GM18502 (cell line): Measurements from ENCODE around the gene TTLL5.

Source experiments
- ATAC-seq: cut with Tn5 transposase; IDR thresholded peaks from one replicate; pipeline ENCODE4 v1.9.1; 2021; ENCODE audit warnings: mild to moderate bottlenecking; ENCODE audit not compliant: unreplicated experiment, poor library complexity

TTLL5 gene

GRCh38 chr14:75978249-75978731, 317.2 kb downstream of the TTLL5 start:
- ATAC-seq, result no peak

- ATAC-seq, result no peak
These were observed 318.1 kb downstream of the TTLL5 start for GRCh38 chr14:75979071-75979571.

DNA sequence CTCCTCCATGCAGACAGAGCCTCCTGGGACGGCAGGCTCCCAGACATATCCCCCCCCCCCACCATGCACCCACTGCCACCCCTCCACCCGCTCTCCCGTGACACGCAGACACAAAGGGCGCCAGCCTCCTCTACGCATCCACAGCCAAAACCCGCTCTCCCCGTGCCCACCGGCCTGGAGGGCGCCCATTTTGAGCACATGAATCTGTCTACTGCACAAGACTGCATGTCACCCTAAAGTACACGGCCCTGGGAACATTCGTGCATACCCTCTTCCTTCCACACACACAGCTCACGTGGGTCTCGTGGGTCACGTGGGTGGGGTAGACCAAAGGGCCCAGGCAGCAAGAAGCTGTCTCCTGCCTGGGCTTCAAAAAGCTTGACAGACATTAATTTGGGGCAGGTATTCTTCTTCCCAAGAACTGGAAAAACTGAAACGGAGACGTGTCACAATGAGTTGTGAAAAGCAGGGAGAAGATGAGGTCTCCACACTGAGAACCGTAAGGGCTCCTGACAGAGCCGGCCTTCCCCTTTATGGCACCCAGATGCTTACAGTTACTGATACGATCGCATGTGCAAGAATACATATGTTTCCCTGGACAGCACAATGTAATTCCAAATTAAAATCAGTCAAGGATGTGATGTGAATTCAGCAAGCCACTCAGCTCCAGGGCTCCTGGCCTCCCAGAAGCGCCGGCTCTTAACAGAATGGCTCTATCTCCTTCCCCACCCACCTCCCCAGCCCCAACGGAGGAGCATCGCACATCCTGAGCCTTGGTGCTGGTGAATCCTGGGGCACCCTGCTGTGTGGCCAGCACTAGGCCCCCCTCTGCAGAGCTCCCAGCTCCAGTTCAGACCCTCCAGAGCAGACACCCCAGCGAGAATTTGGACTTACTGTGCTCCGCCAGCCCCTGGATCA, 318.9 kb downstream of the TTLL5 start:
- no peak for ATAC-seq

DNA sequence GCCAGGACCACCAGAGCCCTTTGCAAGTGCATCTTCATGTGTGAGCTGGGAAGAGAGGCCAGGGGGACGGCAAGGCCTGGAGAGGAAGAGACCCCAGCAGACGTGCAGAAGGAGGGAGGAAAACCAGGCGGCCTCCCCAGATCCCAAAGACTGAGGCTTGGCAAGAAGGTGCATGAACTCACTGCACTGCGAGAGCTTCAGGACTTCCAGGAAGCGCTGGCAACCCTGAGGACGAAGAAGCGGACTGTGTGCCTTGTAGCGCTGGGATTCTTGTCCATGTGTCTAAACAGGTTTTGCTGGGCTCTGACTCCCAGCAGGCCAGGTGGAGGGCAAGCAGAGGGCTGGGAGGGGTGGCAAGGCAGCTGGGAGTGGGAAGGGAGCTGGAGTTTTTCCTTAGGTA, 319.8 kb downstream of the TTLL5 start:
- ATAC-seq, result no peak

DNA sequence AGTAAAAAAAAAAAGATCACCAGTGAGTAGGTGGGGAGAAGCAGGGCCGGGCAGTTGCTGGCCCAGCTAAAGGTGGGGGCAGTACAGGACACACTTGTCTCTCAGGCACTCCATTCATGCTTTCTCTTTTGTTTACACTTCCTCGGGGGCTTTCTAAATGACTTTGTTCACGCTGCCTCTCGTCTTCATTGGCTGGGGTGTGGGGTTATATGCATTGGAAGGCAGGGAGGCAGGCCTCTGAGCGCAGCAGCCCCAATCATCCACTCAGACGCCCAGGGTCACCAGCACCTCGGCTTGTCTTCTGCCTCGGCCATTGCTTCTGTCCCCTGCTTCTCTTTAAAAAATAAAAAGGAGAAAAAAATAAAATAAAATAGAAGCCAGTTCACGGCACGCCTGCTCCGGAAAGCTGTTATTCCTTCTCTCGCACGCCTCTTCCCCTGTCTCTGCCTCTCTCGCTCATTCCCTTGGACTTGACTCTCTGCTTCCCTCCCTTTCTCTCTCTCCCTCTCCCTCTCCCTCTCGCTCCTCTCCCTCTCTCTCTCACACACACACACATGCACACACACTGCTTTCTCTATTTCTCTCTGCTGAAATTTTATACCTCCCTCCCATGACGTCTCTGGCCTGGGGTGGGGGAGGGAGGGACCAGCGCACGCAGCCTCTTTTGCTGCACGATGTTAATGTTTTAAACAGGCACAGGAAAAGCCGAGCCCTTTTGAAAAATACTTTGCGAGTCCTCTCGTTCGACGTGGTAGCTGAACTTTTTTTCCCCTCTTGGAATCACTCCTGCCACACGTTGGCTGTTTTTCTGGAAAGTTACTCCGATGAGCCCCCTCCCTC, 320.6 kb downstream of the TTLL5 start, which contains the start of gene TGFB3:
TGFB3 (minus strand) TSS at position 570 of the 840 bp plus-strand sequence. CDS start 1,102 bp downstream, outside the sequence.
- peak; percentile 52 for ATAC-seq

DNA sequence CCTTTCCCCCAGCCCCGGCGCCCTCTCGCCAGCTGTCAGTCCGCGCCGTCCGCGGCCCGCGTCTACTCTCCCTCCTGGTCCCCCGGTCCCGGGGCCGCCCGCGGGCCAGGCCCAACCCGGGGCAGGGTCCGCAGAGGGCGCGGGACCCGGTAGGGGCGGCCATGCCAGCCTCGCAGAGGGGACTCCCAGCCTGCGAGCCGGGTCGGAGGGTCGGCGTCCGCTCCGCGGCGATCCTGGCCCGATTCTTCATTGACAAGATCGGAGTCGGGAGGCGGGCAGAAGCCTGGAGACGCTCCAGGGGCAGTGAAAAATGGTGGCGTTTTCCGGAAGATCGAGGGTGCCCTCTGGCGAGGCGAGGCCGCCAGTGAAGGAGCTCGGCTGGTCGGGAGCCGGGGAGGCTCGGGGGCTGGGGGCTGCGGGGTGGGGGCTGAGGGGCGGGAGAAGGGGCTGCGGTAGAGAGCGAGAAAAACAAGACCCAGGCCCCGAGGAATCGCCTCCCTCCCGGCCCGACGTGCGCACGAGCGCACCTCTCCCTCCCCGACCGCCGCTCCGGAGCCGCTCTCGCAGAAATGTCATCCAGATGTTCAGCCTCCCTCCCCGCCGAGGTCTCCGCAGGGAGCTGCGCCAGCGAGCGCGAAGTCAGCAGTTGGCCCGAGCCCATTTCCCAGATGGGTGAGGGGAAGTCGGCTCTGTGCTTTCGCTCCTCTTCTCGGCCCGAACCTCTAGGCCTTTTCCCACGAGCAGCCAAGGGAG, 321.4 kb downstream of the TTLL5 start:
- ATAC-seq, result peak; percentile 48

GRCh38 chr14:75983019-75983358, 321.9 kb downstream of the TTLL5 start:
- no peak for ATAC-seq

- ATAC-seq, result no peak
These were observed 323.6 kb downstream of the TTLL5 start for GRCh38 chr14:75984674-75985073.

DNA sequence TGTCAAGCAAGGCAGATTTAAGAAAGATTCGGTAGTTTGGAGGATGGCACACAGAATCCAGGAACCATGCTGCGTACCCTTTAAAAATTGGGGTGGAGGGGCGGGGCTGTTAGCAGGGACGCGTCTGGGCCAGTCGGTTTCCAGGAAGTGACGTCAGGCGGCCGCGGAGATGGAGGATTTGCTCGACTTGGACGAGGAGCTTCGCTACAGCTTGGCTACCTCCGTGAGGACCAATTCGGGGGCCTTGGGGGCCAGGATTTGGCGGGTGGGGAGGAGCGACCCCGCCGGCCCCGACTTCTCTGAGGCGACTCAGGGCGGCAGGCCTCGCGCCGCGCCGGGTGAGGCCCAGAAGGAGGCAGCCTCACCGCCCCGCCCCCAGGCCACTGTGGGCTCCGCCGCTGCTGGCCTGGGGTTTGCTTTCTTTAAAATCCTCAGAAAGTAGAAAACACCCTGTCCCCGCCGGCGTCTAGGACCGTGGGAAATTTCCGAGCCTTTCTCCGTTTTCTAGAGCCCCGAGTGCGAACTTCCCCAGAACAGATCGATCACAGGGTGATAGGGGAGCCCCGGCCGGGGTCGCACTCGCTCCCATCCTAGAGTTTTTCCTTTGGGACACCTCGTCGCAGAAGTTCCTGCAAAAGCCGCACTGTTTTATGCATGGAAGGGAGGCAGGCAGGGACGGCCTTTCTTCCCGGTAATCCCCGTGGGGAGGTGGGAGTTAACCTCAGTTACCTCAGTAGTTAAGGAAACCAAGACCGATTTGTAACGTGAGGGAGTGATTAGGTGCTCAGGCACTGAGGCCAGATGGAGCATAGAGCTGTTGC, 324.8 kb downstream of the TTLL5 start, which contains the start of gene IFT43:
IFT43 (plus strand) TSS at position 146 of the 821 bp plus-strand sequence; CDS start at position 170, 24 bp downstream.
- peak; percentile 82 for ATAC-seq

DNA sequence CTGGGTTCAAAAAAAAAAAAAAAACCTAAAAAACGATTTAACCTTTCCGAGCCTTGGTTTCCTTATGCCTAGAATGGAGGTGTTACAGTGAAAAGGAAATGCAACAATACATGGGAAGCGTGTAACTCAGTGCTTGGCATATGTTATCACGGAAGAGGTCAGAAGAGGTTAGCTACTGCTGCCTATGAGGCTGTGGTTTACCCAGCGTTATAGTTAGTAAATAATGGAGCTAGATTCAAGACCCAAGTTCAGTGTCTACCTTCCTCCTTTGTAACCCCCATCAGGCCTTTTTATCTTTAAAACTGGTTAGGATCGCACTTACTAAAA, 325.4 kb downstream of the TTLL5 start:
- ATAC-seq, result no peak

DNA sequence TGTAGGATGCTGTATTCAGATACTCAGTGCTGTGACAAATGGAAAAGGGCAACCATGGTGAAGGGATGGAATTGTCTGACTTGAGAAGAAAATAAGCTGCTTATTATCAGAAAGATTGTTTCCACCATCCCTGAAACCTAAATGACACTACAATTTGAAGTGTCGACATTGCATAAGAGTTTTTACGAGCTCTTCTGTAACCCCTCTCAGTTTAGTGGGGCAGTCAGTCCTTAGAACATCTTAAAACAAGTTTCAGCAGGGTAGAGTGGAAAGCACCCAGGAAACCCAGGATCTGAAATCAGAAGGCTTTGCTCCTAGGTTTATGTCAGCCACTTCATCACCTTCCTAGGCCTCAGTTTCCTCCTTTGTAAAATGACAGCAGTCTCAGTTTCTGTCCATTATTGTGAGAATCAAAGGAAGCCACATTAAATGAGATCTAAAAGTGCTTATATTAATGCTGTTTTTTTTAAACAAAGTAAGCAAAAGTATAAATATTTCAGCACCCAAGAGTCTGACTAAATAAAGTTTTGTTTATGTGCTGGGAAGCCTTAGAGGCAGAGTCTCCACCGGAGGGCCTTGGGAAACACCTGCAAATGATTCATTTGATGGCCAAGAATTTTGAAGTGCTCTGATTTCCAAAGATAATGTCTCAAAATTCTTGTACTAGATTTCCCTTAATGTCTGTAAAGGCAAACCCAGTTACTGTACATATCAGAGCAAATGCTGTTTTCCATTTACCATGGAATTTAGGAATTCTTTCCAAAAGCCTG, 326.3 kb downstream of the TTLL5 start:
- no peak for ATAC-seq

DNA sequence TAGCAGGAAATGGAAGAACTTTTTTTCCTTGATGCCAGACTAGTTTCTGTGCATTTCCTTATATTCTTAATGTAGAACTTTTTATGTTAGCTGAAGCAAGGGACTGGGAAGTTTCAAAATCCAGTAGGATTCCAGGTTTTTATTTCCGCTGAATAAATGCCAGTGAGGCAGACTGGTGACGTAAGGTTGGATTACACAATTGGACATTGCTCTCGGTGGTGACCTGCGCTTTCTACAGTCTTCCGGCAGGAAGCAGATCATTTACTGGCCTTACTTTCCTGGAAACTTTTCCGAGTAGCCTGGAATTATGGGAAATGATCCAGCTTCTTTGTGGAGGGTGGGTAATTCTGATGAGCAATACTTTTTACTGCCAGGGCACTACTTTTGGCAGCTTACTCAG, 328.1 kb downstream of the TTLL5 start:
- no peak for ATAC-seq

DNA sequence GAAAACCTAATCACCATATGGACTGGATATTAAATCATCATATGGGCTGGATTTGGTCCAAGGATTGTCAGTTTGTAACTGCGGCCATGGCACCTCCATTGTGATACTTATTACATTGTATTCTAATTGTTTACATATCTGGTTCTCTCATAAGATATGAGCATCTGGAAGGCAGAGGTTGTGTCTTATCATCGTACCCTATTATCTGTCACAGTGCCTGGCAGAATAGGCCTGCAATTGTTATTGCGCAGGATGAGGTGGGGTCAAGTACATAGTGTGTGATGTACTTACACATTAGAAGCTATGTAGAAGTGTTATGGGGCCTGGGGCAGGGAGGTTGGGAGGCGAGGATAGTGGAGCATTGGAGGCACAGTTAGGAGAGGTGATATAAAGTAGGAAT, 329.3 kb downstream of the TTLL5 start:
- ATAC-seq, result no peak

DNA sequence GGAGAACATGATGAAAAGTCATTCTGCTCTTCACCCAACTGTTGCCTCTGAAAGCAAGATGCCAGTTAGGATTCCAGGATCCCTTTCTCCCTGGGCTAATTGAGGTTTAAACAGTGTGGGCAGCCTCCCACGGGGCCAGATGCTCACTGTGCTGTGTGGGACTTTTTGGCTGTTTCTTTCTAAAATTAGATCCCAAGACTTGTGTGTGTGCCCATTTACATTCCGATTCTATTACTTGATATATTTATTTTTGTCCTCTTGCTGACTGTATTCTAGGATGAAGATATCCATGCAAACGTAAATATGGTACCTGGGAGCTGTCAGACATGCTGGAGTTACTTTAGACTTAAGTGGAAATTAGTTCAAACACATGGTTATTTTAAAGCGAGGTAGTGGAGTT, 330.7 kb downstream of the TTLL5 start:
- ATAC-seq, result no peak

DNA sequence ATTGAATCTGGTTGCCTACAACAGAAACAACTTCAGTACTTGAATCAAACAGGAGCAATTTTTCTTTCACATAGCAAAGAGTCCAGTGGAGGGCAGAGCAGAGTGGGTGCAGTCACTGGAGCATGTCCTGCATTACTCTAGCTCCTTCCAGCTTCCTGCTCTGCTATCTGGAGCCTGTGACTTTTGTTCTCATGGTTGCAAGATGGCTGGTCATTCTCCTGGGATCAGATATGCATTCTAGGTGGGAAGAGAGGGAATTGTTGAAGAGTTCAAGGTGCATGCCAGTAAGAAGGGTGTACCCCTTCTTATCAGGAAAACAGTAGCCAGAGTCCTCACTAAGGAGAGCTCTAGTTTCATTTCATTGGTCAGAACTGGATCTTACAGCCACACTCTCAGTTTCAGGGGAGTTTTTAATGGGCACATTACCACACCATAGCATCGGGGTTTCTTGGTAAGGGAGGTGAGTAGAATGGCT, 332.6 kb downstream of the TTLL5 start:
- peak; percentile 71 for ATAC-seq

GRCh38 chr14:75995372-75996041, 334.5 kb downstream of the TTLL5 start:
- no peak for ATAC-seq

DNA sequence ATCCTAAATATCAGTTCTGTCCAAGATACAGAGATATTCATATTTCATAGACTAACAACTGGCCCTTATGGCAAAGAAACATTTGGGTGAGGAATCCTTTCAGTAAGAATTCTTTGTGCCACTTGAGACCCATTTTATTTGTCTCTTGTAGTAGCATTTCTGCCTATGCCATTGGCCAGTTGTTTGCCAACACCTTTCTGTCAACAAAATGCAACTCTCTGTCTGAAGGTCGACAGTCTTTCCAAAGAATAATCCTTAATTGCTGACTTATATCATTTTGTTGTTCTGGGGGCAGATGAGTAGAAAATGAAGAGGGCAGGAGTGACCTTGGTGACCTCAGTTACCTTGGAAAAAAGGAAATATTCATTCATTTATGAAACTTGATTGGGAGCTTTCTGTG, 335.4 kb downstream of the TTLL5 start:
- no peak for ATAC-seq
